ENCODE measurements around the gene CETN2. TPM values are rescaled to one million over a fixed set of nuclear protein-coding genes. Genes with fewer than 3 reads are reported as not detected.

Gene CETN2
- total and polyA plus RNA-seq, 7 donors = 22.7 to 56.4 (median 44.3) TPM

DNA sequence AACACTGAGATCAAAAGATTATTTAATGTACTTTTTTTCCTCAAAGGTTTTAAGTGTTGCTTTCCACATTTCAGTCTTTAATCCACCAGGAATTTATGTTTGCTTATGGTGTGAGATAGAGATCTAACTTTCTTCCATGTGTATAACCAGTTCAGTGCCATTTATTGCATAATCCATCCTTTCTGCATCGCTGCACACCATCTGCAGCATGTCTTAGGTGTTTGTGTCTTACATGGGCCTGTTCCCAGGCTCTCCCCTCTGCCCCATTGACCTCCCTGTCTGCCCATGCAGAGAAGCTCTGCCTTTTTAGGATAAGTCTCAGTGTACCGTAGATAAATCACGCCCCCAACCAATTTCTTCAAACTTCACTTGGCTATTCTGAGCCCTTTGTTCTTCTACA, 30.6 kb upstream of the CETN2 start:
- Histone ChIP-seq H3K36me3 (peaks cover 0 to 17% (median 0%) of the 10 kb centered on the region in 4 donors), H3K27me3 (no peaks in the 10 kb centered on the region), H3K4me1 (no peaks in the 10 kb centered on the region), H3K9me3 (no peaks in the 10 kb centered on the region), H3K27ac (no peak overlapping the region), H3K4me3 (no peak overlapping the region)
- intact Hi-C loops (cut with DNase I) = no loop called here
- TF ChIP-seq POLR2A (IDR thresholded peaks at IDR 0.05) = no peak
- TF ChIP-seq POLR2AphosphoS5 (IDR thresholded peaks at IDR 0.05) = no peak
- TF ChIP-seq EP300 (IDR thresholded peaks at IDR 0.05) = no peak
- TF ChIP-seq, protein P1, sequence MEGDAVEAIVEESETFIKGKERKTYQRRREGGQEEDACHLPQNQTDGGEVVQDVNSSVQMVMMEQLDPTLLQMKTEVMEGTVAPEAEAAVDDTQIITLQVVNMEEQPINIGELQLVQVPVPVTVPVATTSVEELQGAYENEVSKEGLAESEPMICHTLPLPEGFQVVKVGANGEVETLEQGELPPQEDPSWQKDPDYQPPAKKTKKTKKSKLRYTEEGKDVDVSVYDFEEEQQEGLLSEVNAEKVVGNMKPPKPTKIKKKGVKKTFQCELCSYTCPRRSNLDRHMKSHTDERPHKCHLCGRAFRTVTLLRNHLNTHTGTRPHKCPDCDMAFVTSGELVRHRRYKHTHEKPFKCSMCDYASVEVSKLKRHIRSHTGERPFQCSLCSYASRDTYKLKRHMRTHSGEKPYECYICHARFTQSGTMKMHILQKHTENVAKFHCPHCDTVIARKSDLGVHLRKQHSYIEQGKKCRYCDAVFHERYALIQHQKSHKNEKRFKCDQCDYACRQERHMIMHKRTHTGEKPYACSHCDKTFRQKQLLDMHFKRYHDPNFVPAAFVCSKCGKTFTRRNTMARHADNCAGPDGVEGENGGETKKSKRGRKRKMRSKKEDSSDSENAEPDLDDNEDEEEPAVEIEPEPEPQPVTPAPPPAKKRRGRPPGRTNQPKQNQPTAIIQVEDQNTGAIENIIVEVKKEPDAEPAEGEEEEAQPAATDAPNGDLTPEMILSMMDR (IDR thresholded peaks at IDR 0.05) = no peak
- 89 to 90% methylated on average over 3 of the region's 3 CpGs for WGBS, 2 donors
- DNase-seq = no peak

GRCh38 chrX:152853986-152854385, 23.4 kb upstream of the CETN2 start:
- DNase-seq = no peak
- TF ChIP-seq, protein P1 (IDR thresholded peaks at IDR 0.05) = no peak
- TF ChIP-seq POLR2A (IDR thresholded peaks at IDR 0.05) = no peak
- no peak for TF ChIP-seq POLR2AphosphoS5 (IDR thresholded peaks at IDR 0.05)
- TF ChIP-seq EP300 (IDR thresholded peaks at IDR 0.05) = no peak
- intact Hi-C loops (cut with DNase I) = no loop called here
- no peaks in the 10 kb centered on the region for H3K9me3 ChIP-seq
- peaks cover 0 to 20% (median 2%) of the 10 kb centered on the region in 4 donors for H3K36me3 ChIP-seq
- no peaks in the 10 kb centered on the region for H3K27me3 ChIP-seq
- WGBS, 2 donors = 97 to 98% methylated on average over 7 of the region's 7 CpGs
- no peak overlapping the region for H3K27ac ChIP-seq
- H3K4me3 ChIP-seq = no peak overlapping the region
- no peaks in the 10 kb centered on the region for H3K4me1 ChIP-seq

DNA sequence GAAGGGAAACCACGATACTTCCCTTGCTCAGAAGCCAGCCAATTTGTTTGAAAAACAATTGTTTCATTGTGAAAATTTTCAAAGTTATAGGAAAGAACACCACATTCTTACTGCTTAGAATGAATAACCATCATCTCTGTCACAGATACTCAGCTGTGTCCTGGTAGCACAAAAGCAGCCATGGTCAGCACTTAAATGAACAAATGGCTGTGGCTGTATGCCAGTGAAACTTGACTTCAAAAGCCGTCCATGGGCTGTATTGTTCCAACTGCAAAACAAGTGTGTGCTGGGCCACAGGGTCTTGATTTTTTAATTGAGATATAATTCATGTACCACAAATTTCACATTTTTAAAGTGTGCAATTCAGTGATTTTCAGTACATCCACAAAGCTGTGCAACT, 19.9 kb upstream of the CETN2 start:
- H3K9me3 ChIP-seq = no peaks in the 10 kb centered on the region
- no peak for DNase-seq
- TF ChIP-seq POLR2AphosphoS5 (IDR thresholded peaks at IDR 0.05) (no peak), EP300 (IDR thresholded peaks at IDR 0.05) (no peak), POLR2A (IDR thresholded peaks at IDR 0.05) (no peak)
- TF ChIP-seq, protein P1 (IDR thresholded peaks at IDR 0.05) = no peak
- no peaks in the 10 kb centered on the region for H3K4me1 ChIP-seq
- intact Hi-C loops (cut with DNase I) = no loop called here
- H3K27ac ChIP-seq = no peak overlapping the region
- WGBS, 2 donors = 79 to 84% methylated on average over 2 of the region's 2 CpGs
- H3K27me3 ChIP-seq = no peaks in the 10 kb centered on the region
- no peak overlapping the region for H3K4me3 ChIP-seq
- peaks cover 0 to 12% (median 2%) of the 10 kb centered on the region in 4 donors for H3K36me3 ChIP-seq

DNA sequence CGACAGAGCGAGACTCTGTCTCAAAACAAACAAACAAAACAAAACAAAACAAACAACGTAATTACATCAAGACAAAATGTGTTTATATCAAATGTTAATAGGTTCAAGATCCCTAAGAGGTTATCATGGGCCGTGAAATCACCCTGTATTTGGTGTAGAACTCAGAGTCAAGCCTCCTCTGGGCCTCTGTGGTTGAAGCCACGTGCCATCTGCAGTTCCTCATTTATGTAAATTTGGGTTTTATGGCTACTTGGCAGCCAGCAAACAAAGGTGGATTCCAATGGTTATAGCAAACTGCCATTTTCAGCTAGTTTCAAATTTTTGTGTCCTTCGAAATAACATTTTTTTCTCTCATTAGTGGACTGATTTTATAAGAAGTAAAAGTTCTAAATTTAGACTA, 16.7 kb upstream of the CETN2 start:
- Histone ChIP-seq H3K9me3 (no peaks in the 10 kb centered on the region), H3K36me3 (peaks cover 0 to 12% (median 2%) of the 10 kb centered on the region in 4 donors), H3K4me3 (no peak overlapping the region), H3K27me3 (no peaks in the 10 kb centered on the region), H3K27ac (no peak overlapping the region), H3K4me1 (no peaks in the 10 kb centered on the region)
- intact Hi-C loops (cut with DNase I) = no loop called here
- TF ChIP-seq POLR2A (IDR thresholded peaks at IDR 0.05) (no peak), EP300 (IDR thresholded peaks at IDR 0.05) (no peak), POLR2AphosphoS5 (IDR thresholded peaks at IDR 0.05) (no peak)
- TF ChIP-seq, protein P1 (IDR thresholded peaks at IDR 0.05) = no peak
- no peak for DNase-seq
- WGBS, 2 donors = 74 to 80% methylated on average over 6 of the region's 6 CpGs

GRCh38 chrX:152845618-152846240, 15.2 kb upstream of the CETN2 start:
- Histone ChIP-seq H3K27me3 (no peaks in the 10 kb centered on the region), H3K4me1 (no peaks in the 10 kb centered on the region), H3K27ac (no peak overlapping the region), H3K36me3 (peaks cover 0 to 9% (median 0%) of the 10 kb centered on the region in 4 donors), H3K4me3 (no peak overlapping the region), H3K9me3 (no peaks in the 10 kb centered on the region)
- 92 to 93% methylated on average over 17 of the region's 17 CpGs for WGBS, 2 donors
- no peak for TF ChIP-seq POLR2AphosphoS5 (IDR thresholded peaks at IDR 0.05)
- TF ChIP-seq POLR2A (IDR thresholded peaks at IDR 0.05) = no peak
- TF ChIP-seq, protein P1 (IDR thresholded peaks at IDR 0.05) = no peak
- no peak for TF ChIP-seq EP300 (IDR thresholded peaks at IDR 0.05)
- intact Hi-C loops (cut with DNase I) = no loop called here
- DNase-seq = no peak

Data from sigmoid colon (tissue), 7 donors.